AG10803 (cell line): ENCODE measurements around the gene NID1.

Source experiments
- DNase-seq: peaks from one replicate; pipeline ENCODE4 v3.0.0; 2010; ENCODE audit warnings: low read depth
- H3K4me3 ChIP-seq: 2 replicates; pipeline ENCODE4 v1.5.1; 2011; ENCODE audit warnings: mild to moderate bottlenecking, low read length, control low read depth
- CTCF ChIP-seq: conservative IDR thresholded peaks from 2 replicates; pipeline ENCODE4 v1.5.1; 2011; ENCODE audit warnings: mild to moderate bottlenecking, low read length, control low read depth, inconsistent platforms

NID1 gene

GRCh38 chr1:236052232-236052993 lies 12.5 kb downstream of the NID1 start:
- no peak for DNase-seq
- no peak overlapping the region for H3K4me3 ChIP-seq
- no peak for TF ChIP-seq CTCF

GRCh38 chr1:236051242-236051791 lies 13.6 kb downstream of the NID1 start:
- peak; percentile 59 for DNase-seq
- no peak; the same call in 1 of the 2 replicates for TF ChIP-seq CTCF
- no peak overlapping the region; the same call in 1 of the 2 replicates for H3K4me3 ChIP-seq

GRCh38 chr1:236045771-236046170 lies 19.1 kb downstream of the NID1 start:
- no peak for DNase-seq
- no peak for TF ChIP-seq CTCF

GRCh38 chr1:236044341-236044740 lies 20.5 kb downstream of the NID1 start:
- no peak overlapping the region for H3K4me3 ChIP-seq
- TF ChIP-seq CTCF = no peak
- DNase-seq = no peak

More at GRCh38 chr1:236045771-236046170, 19.1 kb downstream of the NID1 start:
- no peak overlapping the region for H3K4me3 ChIP-seq

- DNase-seq = no peak
- H3K4me3 ChIP-seq = no peak overlapping the region
- no peak for TF ChIP-seq CTCF
Observed at GRCh38 chr1:236041631-236042618, 23.0 kb downstream of the NID1 start.

- peak; percentile 57 for DNase-seq
- TF ChIP-seq CTCF = no peak
- H3K4me3 ChIP-seq = no peak overlapping the region
Observed at GRCh38 chr1:236039740-236040685, 24.9 kb downstream of the NID1 start.
